ENCODE data around the gene DNAH10. TPM values are rescaled to one million over a fixed set of nuclear protein-coding genes. Genes with fewer than 3 reads are reported as not detected.
"Not testable (repeated sequence)": the region's sequence is repeated elsewhere in the genome, so short reads cannot be mapped to it uniquely, and the experiment has no call there.

DNAH10 gene
- total RNA-seq, 1 experiment from 2014 or later: 0.39 TPM

DNA sequence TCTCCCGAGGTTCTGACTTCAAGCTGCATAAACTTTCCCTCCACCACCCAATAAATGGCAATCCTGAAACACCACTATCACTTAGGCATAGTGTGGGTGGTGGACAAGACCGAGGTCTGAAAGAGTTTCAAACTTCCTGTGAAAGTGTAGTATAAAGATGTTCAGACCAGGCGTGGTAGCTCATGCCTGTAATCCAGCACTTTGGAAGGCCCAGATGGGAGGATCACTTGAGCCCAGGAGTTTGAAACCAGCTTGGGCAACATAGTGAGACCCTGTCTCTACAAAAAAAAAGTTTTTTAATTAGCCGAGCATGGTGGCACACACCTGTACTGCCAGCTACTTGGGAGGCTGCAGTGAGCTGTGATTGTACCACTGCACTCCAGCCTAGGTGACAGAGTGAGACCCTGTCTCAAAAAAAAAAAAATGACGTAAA lies 148.7 kb downstream of the DNAH10 start:
- ChIA-PET CTCF (no interaction called here), POLR2A (no interaction called here)
- Histone ChIP-seq H3K27ac (ENCODE audit: low read length) (no peak overlapping the region), H3K9me3 (ENCODE audit: control insufficient read depth, insufficient read depth, low read depth, low read length) (no peaks in the 10 kb centered on the region), H3K36me3 (ENCODE audit: control insufficient read depth, insufficient read depth, low read length) (no peaks in the 10 kb centered on the region), H3K4me1 (ENCODE audit: control insufficient read depth, insufficient read depth, low read length) (no peaks in the 10 kb centered on the region), H3K27me3 (ENCODE audit: control insufficient read depth, insufficient read depth, low read length) (no peaks in the 10 kb centered on the region), H3K4me3 (ENCODE audit: low read depth in 2 of 2, low read length in 2 of 2) (no peak overlapping the region)
- DNase-seq (ENCODE audit: low read depth, low spot score) (no peak), ATAC-seq (no peak)
- in situ Hi-C loops (cut with HindIII; ENCODE audit: low pct_unique_long_range_greater_than_20kb, low sequenced_read_pairs) (no loop called here), intact Hi-C loops (cut with micrococcal nuclease; ENCODE audit: unreplicated experiment) (no loop called here)
- TF ChIP-seq TCF7L2 (IDR thresholded peaks at IDR 0.05; ENCODE audit: low read depth, low read length): no peak
- no TSS peak for BruUV-seq (replicated peaks)

DNA sequence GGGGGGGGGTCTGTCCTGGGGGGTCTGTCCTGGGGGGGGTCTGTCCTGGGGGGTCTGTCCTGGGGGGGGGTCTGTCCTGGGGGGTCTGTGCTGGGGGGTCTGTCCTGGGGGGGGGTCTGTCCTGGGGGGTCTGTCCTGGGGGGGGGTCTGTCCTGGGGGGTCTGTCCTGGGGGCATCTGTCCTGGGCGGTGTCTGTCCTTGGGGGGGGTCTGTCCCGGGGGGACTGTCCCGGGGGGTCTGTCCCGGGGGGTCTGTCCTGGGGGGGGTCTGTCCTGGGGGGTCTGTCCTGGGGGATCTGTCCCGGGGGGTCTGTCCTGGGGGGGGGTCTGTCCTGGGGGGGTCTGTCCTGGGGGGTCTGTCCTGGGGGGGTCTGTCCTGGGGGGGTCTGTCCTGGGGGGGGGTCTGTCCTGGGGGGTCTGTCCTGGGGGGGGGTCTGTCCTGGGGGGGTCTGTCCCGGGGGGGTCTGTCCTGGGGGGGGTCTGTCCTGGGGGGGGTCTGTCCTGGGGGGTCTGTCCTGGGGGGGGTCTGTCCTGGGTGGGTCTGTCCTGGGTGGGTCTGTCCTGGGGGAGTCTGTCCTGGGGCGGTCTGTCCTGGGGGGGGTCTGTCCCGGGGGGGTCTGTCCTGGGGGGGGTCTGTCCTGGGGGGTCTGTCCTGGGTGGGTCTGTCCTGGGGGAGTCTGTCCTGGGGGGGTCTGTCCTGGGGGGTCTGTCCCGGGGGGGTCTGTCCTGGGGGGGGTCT lies 149.7 kb downstream of the DNAH10 start:
- BruUV-seq (replicated peaks); ATAC-seq; POLR2A ChIA-PET; CTCF ChIA-PET; H3K27ac ChIP-seq (ENCODE audit: low read length); H3K27me3 ChIP-seq (ENCODE audit: control insufficient read depth, insufficient read depth, low read length); H3K9me3 ChIP-seq (ENCODE audit: control insufficient read depth, insufficient read depth, low read depth, low read length); H3K4me3 ChIP-seq (ENCODE audit: low read depth in 2 of 2, low read length in 2 of 2); H3K4me1 ChIP-seq (ENCODE audit: control insufficient read depth, insufficient read depth, low read length); intact Hi-C loops (cut with micrococcal nuclease; ENCODE audit: unreplicated experiment); in situ Hi-C loops (cut with HindIII; ENCODE audit: low pct_unique_long_range_greater_than_20kb, low sequenced_read_pairs); H3K36me3 ChIP-seq (ENCODE audit: control insufficient read depth, insufficient read depth, low read length); DNase-seq (ENCODE audit: low read depth, low spot score): not testable (repeated sequence)

DNA sequence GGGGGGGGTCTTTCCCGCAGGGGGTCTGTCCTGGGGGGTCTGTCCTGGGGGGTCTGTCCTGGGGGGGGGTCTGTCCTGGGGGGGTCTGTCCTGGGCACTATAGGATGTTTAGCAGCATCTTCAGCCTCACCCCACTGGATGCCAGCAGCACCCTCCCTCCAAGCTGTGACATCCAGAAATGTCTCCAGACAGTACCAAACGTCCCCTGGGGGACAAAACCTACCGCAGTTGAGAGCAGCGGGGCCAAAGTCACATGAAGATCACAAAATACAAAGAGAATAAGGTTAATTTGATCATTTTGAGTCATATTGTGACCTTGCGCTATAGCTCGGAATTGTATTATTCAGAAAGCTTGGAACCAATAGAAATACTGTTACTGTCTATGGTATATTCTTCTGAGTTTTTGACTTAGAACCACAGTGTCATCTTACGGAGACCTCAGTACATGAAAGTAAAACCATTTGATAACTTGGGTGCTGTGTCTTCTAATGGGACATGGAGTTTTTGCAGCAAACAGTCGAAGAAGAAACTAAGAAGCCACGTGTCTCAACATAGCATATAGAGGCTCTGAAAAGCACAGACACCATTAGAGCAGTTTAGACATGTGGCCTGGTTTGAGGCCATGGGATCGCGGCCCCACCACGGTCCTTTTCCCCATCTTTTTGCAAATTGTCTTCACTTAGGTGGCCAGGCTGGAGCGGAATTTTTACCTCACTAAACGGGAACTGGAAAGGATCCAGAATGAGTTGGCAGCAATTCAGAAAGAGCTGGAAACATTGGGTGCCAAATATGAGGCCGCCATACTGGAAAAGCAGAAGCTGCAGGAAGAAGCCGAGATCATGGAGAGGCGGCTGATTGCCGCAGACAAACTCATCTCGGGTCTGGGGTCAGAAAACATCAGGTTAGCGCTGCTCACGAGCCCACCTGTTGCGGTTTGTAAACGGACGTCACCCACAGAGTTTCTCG lies 150.6 kb downstream of the DNAH10 start:
- BruUV-seq (replicated peaks): no TSS peak
- no peak for TF ChIP-seq TCF7L2 (IDR thresholded peaks at IDR 0.05; ENCODE audit: low read depth, low read length)
- TF ChIP-seq, protein P1, sequence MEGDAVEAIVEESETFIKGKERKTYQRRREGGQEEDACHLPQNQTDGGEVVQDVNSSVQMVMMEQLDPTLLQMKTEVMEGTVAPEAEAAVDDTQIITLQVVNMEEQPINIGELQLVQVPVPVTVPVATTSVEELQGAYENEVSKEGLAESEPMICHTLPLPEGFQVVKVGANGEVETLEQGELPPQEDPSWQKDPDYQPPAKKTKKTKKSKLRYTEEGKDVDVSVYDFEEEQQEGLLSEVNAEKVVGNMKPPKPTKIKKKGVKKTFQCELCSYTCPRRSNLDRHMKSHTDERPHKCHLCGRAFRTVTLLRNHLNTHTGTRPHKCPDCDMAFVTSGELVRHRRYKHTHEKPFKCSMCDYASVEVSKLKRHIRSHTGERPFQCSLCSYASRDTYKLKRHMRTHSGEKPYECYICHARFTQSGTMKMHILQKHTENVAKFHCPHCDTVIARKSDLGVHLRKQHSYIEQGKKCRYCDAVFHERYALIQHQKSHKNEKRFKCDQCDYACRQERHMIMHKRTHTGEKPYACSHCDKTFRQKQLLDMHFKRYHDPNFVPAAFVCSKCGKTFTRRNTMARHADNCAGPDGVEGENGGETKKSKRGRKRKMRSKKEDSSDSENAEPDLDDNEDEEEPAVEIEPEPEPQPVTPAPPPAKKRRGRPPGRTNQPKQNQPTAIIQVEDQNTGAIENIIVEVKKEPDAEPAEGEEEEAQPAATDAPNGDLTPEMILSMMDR (IDR thresholded peaks at IDR 0.05): no peak
- TF ChIP-seq REST (IDR thresholded peaks at IDR 0.05; ENCODE audit: insufficient read depth in 1 of 2, low read depth in 2 of 2, low read length in 1 of 2): no peak
- no peak for TF ChIP-seq SIN3A (IDR thresholded peaks at IDR 0.05; ENCODE audit: borderline replicate concordance, insufficient read depth, low read depth, low read length)
- no peak for TF ChIP-seq POLR2AphosphoS5 (IDR thresholded peaks at IDR 0.05; ENCODE audit: low read depth, low read length)
- Histone ChIP-seq H3K4me1 (ENCODE audit: control insufficient read depth, insufficient read depth, low read length) (no peaks in the 10 kb centered on the region), H3K36me3 (ENCODE audit: control insufficient read depth, insufficient read depth, low read length) (no peaks in the 10 kb centered on the region), H3K4me3 (ENCODE audit: low read depth in 2 of 2, low read length in 2 of 2) (no peak overlapping the region), H3K9me3 (ENCODE audit: control insufficient read depth, insufficient read depth, low read depth, low read length) (no peaks in the 10 kb centered on the region), H3K27ac (ENCODE audit: low read length) (no peak overlapping the region), H3K27me3 (ENCODE audit: control insufficient read depth, insufficient read depth, low read length) (no peaks in the 10 kb centered on the region)
- DNase-seq (ENCODE audit: low read depth, low spot score) (no peak), ATAC-seq (no peak)
- intact Hi-C loops (cut with micrococcal nuclease; ENCODE audit: unreplicated experiment) (no loop called here), in situ Hi-C loops (cut with HindIII; ENCODE audit: low pct_unique_long_range_greater_than_20kb, low sequenced_read_pairs) (no loop called here)
- ChIA-PET CTCF (no interaction called here), POLR2A (interaction anchor here (0.6 kb wide), 1 partner anchor 106 kb away, joined by 6 read pairs; no protein-coding TSS in a partner anchor)
